Coronary artery (tissue), 2 donors: ENCODE data around the gene SLC7A6.

Experiments used
- DNase-seq: peaks from one replicate; pipeline ENCODE4 v3.0.0-alpha.2; 2017; ENCODE audit warnings: low spot score
- H3K27ac ChIP-seq, 2 donors: fragments of 200-600 bp; sonication (generic); one replicate each; pipeline ENCODE4 v1.5.1; 2016 to 2019
- H3K4me3 ChIP-seq: fragments of 200-600 bp; sonication (generic); 2 replicates; pipeline ENCODE4 v1.5.1; 2016; ENCODE audit warnings: mild to moderate bottlenecking, moderate library complexity
- TF ChIP-seq, protein P1 (sequence below): fragments of 200-600 bp; sonication (generic); IDR thresholded peaks from one replicate; pipeline ENCODE4 v1.5.1; 2019; ENCODE audit warnings: antibody characterized with exemption

SLC7A6 gene

DNA sequence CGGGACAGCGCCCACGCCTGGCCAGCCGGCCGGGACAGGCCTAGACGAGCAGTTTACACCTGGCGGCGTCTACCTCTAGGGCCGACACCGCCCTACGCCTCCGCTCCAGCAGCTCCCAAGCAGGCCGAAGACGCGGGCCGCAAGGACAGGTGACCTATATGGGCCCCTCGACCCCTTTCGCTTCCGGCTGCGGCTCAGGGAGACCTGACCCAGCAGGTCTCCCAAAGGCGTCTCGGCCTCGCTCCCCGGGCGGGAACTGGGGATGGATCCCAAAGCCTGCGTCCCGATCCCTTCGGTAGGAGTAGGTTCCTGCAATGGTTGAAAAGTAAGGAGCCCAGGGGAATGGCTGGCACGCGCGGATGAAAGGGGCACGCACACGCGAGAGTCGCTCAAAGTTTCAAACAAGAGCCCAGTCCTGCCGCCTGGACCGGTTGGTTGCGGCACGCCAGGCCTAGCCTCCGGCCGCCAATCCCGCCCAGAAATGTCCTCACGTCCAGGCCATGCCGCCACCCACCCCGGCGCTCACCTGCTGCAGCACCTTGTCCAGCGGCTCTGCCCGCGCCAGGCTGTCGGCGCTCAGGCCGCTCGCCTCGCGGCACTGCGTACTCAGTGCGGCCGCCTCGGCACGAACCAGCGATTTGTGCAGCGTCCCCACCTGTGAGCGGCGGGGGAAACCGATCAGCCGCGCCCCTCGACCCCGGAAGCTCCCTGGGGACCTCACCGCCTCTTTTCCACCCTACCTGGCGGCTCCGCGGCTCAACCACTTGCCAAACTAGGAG, 29.0 kb upstream of the SLC7A6 start:
- peak; percentile 73 for DNase-seq
- TF ChIP-seq, protein P1, sequence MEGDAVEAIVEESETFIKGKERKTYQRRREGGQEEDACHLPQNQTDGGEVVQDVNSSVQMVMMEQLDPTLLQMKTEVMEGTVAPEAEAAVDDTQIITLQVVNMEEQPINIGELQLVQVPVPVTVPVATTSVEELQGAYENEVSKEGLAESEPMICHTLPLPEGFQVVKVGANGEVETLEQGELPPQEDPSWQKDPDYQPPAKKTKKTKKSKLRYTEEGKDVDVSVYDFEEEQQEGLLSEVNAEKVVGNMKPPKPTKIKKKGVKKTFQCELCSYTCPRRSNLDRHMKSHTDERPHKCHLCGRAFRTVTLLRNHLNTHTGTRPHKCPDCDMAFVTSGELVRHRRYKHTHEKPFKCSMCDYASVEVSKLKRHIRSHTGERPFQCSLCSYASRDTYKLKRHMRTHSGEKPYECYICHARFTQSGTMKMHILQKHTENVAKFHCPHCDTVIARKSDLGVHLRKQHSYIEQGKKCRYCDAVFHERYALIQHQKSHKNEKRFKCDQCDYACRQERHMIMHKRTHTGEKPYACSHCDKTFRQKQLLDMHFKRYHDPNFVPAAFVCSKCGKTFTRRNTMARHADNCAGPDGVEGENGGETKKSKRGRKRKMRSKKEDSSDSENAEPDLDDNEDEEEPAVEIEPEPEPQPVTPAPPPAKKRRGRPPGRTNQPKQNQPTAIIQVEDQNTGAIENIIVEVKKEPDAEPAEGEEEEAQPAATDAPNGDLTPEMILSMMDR, result no peak
- peak overlapping the region; percentile 76 for H3K4me3 ChIP-seq
- peak overlapping the region; percentile 3 to 24 for H3K27ac ChIP-seq

DNA sequence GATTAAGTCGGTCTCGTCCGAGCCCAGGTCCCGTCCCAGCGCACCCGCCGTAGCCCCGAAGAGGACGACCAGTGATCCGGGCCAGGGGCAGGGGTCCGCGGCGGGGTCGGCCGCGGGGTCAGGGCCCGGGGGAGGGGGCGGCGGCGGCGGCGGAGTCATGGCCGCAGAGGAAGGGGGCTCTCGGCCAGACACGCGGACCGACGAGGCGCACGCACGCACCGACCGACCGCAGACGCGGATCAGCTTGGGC, 28.5 kb upstream of the SLC7A6 start, which contains the start of gene ESRP2:
TSS of gene ESRP2 (minus strand) at position 241 of the 250 bp plus-strand sequence. CDS start at position 159, 82 bp downstream.
- Histone ChIP-seq H3K4me3 (peak within 1 kb of the TSS; percentile 76), H3K27ac (peak within 1 kb of the TSS; percentile 72 to 86)
- TF ChIP-seq, protein P1, result no peak
- no peak for DNase-seq

DNA sequence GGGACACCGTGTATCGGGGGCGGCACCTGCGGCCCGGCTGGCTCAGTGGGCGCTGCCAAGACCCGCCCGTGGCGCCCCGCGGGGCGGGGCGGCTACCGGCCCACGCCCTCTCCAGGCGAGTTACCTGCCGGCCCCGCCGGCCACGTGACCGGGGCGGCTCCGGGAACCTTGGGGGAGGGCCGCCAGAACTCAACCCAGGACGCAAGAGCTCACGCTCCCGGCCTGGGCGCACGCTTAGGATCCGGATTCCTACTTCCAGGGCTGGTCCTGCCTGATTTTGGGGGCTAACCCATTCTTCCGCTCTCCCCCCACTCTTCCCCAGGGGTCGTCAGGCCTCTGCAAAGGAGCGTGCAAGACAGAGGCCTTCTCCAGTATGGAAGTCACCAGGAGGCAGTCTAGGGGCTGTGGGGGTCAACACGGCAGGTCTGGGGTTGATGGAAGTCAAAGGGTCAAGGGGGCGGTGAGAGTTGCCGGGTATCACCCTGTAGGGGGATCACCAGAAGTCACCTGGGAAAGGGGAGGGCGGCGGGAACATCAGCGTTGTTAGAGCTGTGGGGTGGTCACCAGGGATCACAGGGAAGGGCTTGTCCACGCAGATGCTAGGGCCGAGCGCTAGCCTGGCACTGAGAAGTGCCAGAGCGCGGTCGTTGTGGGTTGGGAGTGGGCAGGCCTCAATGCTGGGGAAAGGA, 28.0 kb upstream of the SLC7A6 start:
- DNase-seq, result peak; percentile 80
- Histone ChIP-seq H3K27ac (peak overlapping the region; percentile 72 to 86), H3K4me3 (peak overlapping the region; percentile 76)
- TF ChIP-seq, protein P1, result no peak

DNA sequence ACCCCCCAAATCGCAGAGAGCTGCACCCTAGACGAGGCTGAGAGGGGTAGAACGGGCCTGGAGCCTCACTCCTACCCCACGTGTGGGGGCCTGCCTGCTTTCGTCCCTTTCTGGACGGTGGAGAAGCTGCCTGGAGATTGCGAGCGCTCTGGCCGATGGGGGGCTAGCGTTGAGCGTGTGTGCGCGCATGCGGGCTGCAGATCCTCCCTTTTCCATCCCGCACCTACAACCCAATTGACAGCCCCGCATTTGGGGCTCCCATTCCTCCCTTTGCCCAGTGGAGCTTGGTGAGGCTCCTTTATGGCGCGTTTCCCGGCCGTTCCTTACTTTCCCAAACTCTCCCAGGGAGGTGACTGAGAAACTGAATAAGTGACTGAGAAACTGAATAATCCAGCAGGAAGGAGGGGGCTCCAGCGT, 27.5 kb upstream of the SLC7A6 start:
- DNase-seq, result no peak
- TF ChIP-seq, protein P1, result no peak
- H3K4me3 ChIP-seq, result peak overlapping the region; percentile 76
- peak overlapping the region; percentile 72 to 86 for H3K27ac ChIP-seq

DNA sequence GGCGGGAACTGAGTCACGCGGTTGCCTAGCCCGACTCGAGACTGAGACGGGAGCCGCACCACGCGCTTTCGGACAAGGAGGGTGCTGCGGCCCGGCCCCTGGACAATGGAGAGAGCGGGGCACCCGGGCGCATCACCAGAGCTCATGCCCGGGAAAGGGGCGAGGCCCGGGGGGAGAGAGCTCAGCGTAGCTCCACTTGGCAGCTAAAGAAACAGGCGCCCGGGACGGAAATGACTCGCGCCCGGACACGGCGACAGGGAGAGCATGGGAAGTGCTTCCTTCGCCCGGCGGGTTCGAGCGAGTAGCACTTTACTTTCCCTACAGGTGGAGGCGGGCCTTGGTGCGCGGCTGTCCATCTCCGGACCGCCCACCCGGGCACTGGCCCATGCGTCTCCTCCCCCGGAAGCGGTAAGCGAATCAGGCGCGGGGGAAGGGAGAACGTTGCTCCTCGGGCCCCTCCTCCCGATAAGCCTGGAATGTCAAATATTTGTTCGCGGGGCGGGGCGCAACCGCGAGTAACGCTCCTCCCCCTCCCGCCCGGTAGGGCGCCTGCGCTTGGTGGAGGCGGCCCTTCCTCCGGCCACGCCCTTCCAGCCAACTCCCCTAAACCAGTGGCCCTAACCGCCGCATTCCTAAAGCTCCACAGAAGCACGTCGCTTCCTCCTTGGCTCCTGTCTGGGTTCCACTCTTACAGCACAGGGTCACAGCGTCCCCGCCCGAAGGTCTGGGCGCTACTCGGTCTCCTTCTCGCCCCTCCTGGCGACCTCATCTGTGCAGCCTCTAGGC, 26.9 kb upstream of the SLC7A6 start:
- peak; percentile 99 for DNase-seq
- TF ChIP-seq, protein P1, result no peak
- peak overlapping the region; percentile 72 to 86 for H3K27ac ChIP-seq
- H3K4me3 ChIP-seq, result peak overlapping the region; percentile 76

DNA sequence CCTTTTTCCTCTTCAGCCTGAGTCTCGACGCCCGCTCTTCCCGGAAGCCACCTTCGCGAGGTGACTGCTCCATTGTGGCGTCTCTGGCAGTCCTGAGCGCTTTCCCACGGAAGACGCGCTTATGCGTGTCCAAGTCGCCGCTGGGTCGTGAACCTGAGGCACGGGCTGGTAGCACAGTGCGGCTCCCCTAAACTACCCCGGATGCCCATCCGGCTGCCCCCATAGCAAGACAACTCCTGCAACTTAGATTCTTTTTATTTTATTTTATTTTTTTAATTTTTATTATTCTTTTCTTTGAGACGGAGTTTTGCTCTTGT, 26.3 kb upstream of the SLC7A6 start:
- TF ChIP-seq, protein P1, result no peak
- Histone ChIP-seq H3K27ac (peak overlapping the region; percentile 71 to 86), H3K4me3 (peak overlapping the region; percentile 76)
- no peak for DNase-seq
